H1 (cell line): ENCODE measurements around the gene C3. TPM values are rescaled to one million over a fixed set of nuclear protein-coding genes. Genes with fewer than 3 reads are reported as not detected.
"Not testable (repeated sequence)": the region's sequence is repeated elsewhere in the genome, so short reads cannot be mapped to it uniquely, and the experiment has no call there.

Experiments used
- CTCF ChIA-PET: fragments of 300-600 bp; sonication (Branson Sonifier 250); formaldehyde crosslinking; loops from one replicate; lab custom pipeline; 2021; ENCODE audit not compliant: partially characterized antibody; lab: Charles Lee
- POLR2A ChIA-PET: fragments of 300-600 bp; sonication (Branson Sonifier 250); formaldehyde crosslinking; loops from one replicate; lab custom pipeline; 2021; ENCODE audit warnings: inconsistent platforms; ENCODE audit not compliant: partially characterized antibody; lab: Charles Lee
- DNase-seq, 2 experiments: peaks; one replicate each; pipeline versions ENCODE4 v3.0.0 to v3.0.0-alpha.2; 2010 to 2022; ENCODE audit warnings: low spot score in 2 of 2, low read depth in 1 of 2, mixed read lengths in 1 of 2
- FAIRE-seq: peaks from 2 replicates; lab custom pipeline; 2011; peaks lifted over from hg19 to GRCh38; lab: Jason Lieb, UNC
- H2AFZ ChIP-seq: 2 replicates; pipeline ENCODE4 v1.8.1; 2012; ENCODE audit warnings: low read length, inconsistent platforms
- H2AK5ac ChIP-seq: 2 replicates; pipeline ENCODE4 v1.6.1; 2013; ENCODE audit warnings: low read depth, low read length
- H2BK120ac ChIP-seq: replicated peaks from 2 replicates; pipeline ENCODE3; 2013; ENCODE audit warnings: low read depth, low read length, inconsistent platforms
- H2BK12ac ChIP-seq: 2 replicates; pipeline ENCODE4 v1.6.1; 2013; ENCODE audit warnings: low read depth, low read length
- H2BK15ac ChIP-seq: 2 replicates; pipeline ENCODE4 v1.6.1; 2013; ENCODE audit warnings: low read length
- H2BK20ac ChIP-seq: 2 replicates; pipeline ENCODE4 v1.6.1; 2013; ENCODE audit warnings: low read length
- H2BK5ac ChIP-seq: 2 replicates; pipeline ENCODE4 v1.6.1; 2013; ENCODE audit warnings: low read depth, low read length
- H3K14ac ChIP-seq: 2 replicates; pipeline ENCODE4 v1.6.1; 2013; ENCODE audit warnings: inconsistent platforms; ENCODE audit not compliant: insufficient read length
- H3K18ac ChIP-seq: 2 replicates; pipeline ENCODE4 v1.6.1; 2013; ENCODE audit warnings: low read length; ENCODE audit errors: extremely low read depth
- H3K23ac ChIP-seq: 2 replicates; pipeline ENCODE4 v1.6.1; 2013; ENCODE audit warnings: inconsistent platforms; ENCODE audit not compliant: insufficient read length
- H3K23me2 ChIP-seq: 2 replicates; pipeline ENCODE4 v1.6.1; 2013; ENCODE audit warnings: low read depth, low read length
- H3K27ac ChIP-seq: 2 replicates; pipeline ENCODE4 v1.6.1; 2011; ENCODE audit warnings: low read depth, low read length, inconsistent platforms
- H3K27me3 ChIP-seq, 4 experiments: replicated peaks in 1 of 4; 1 replicate in 1 of 4; 2 replicates in 3 of 4; pipeline versions ENCODE4 v1.6.1 to v1.8.1; 2011 to 2013; ENCODE audit warnings: low read length in 3 of 4, mild to moderate bottlenecking in 3 of 4, inconsistent platforms in 2 of 4, mixed read lengths in 2 of 4, moderate library complexity in 1 of 4; ENCODE audit not compliant: control insufficient read depth in 3 of 4, insufficient read depth in 3 of 4; ENCODE audit errors: extremely low read depth in 1 of 4
- H3K36me3 ChIP-seq, 4 experiments: 2 replicates each; pipeline versions ENCODE4 v1.6.1 to v1.8.1; 2011 to 2013; ENCODE audit warnings: mild to moderate bottlenecking in 4 of 4, low read length in 3 of 4, moderate library complexity in 2 of 4, control low read depth in 1 of 4, inconsistent platforms in 1 of 4; ENCODE audit not compliant: insufficient read depth in 4 of 4, control insufficient read depth in 2 of 4
- H3K4ac ChIP-seq: replicated peaks from 2 replicates; pipeline ENCODE3; 2013; ENCODE audit warnings: low read length, low read depth, mixed read lengths, inconsistent platforms; ENCODE audit not compliant: insufficient read length
- H3K4me1 ChIP-seq, 4 experiments: replicated peaks in 1 of 4; 1 replicate in 1 of 4; 2 replicates in 3 of 4; pipeline versions ENCODE4 v1.6.1 to v1.8.1; 2011 to 2013; ENCODE audit warnings: low read length in 3 of 4, inconsistent platforms in 2 of 4, mixed read lengths in 1 of 4; ENCODE audit not compliant: insufficient read depth in 4 of 4, control insufficient read depth in 3 of 4
- H3K4me2 ChIP-seq, 2 experiments: 2 replicates each; pipeline versions ENCODE4 v1.6.1 to v1.8.1; 2011 to 2013; ENCODE audit warnings: low read depth in 2 of 2, low read length in 2 of 2, control low read depth in 1 of 2, inconsistent platforms in 1 of 2, mild to moderate bottlenecking in 1 of 2; ENCODE audit not compliant: insufficient read depth in 1 of 2
- H3K4me3 ChIP-seq, 4 experiments: fragments of 200-600, 300-600 bp in 1 of 4; sonication (generic), shearing (Covaris generic), sonication (Bioruptor Twin) in 1 of 4; 2 replicates each; pipeline versions ENCODE4 v1.5.1 to v1.8.1; 2011 to 2016; ENCODE audit warnings: low read length in 4 of 4, low read depth in 3 of 4, control low read depth in 2 of 4, inconsistent platforms in 2 of 4, mild to moderate bottlenecking in 2 of 4, mixed read lengths in 1 of 4, moderate library complexity in 1 of 4; ENCODE audit not compliant: insufficient read depth in 2 of 4; ENCODE audit errors: extremely low read depth in 1 of 4
- H3K56ac ChIP-seq: replicated peaks from 2 replicates; pipeline ENCODE3; 2013; ENCODE audit warnings: low read depth, mild to moderate bottlenecking, mixed read lengths, low read length, inconsistent platforms; ENCODE audit not compliant: insufficient read length
- H3K79me1 ChIP-seq: 2 replicates; pipeline ENCODE4 v1.6.1; 2013; ENCODE audit warnings: low read depth, low read length, control low read depth
- H3K79me2 ChIP-seq, 2 experiments: 2 replicates each; pipeline versions ENCODE4 v1.6.1 to v1.8.1; 2012 to 2013; ENCODE audit warnings: low read length in 2 of 2, mild to moderate bottlenecking in 2 of 2, inconsistent platforms in 1 of 2; ENCODE audit not compliant: insufficient read depth in 2 of 2, control insufficient read depth in 1 of 2
- H3K9ac ChIP-seq, 4 experiments: replicated peaks in 1 of 4; 1 replicate in 1 of 4; 2 replicates in 3 of 4; pipeline versions ENCODE4 v1.6.1 to v1.8.1; 2011 to 2013; ENCODE audit warnings: low read depth in 3 of 4, low read length in 3 of 4, control low read depth in 2 of 4, mild to moderate bottlenecking in 2 of 4, moderate library complexity in 2 of 4, inconsistent platforms in 1 of 4; ENCODE audit errors: extremely low read depth in 1 of 4
- H3K9me3 ChIP-seq, 2 experiments: 2 replicates each; pipeline versions ENCODE4 v1.6.1 to v1.8.1; 2012 to 2013; ENCODE audit warnings: mild to moderate bottlenecking in 2 of 2, moderate library complexity in 2 of 2, control low read depth in 1 of 2, inconsistent platforms in 1 of 2, low read depth in 1 of 2, low read length in 1 of 2, mixed read lengths in 1 of 2; ENCODE audit not compliant: insufficient read depth in 2 of 2
- H4K20me1 ChIP-seq, 2 experiments: replicated peaks in 1 of 2; 2 replicates each; pipeline versions ENCODE3 to v1.8.1; 2011 to 2013; ENCODE audit warnings: inconsistent platforms in 2 of 2, low read length in 2 of 2, mild to moderate bottlenecking in 1 of 2; ENCODE audit not compliant: insufficient read depth in 2 of 2, control insufficient read depth in 1 of 2
- H4K5ac ChIP-seq: 2 replicates; pipeline ENCODE4 v1.6.1; 2013; ENCODE audit warnings: low read length, low read depth, mixed read lengths, inconsistent platforms; ENCODE audit not compliant: insufficient read length
- H4K8ac ChIP-seq: 2 replicates; pipeline ENCODE4 v1.8.0; 2013; ENCODE audit warnings: mild to moderate bottlenecking, moderate library complexity, low read length, inconsistent platforms; ENCODE audit not compliant: insufficient read depth; ENCODE audit errors: extremely low read depth
- H4K91ac ChIP-seq: replicated peaks from 2 replicates; pipeline ENCODE3; 2013; ENCODE audit warnings: low read length, mixed read lengths, inconsistent platforms; ENCODE audit not compliant: insufficient read length
- WGBS, 2 experiments: shearing (Covaris generic) in 1 of 2; methylation state at CpG; one replicate each; pipeline versions ENCODE4 v1.1.6 to v1.1.7; 2013 to 2015; ENCODE audit warnings: low lambda C conversion rate in 2 of 2, mixed read lengths in 2 of 2, inconsistent platforms in 1 of 2, low coverage in 1 of 2, missing lambda C conversion rate in 1 of 2; ENCODE audit not compliant: insufficient replicate concordance in 2 of 2, insufficient coverage in 1 of 2, insufficient read length in 1 of 2; ENCODE audit errors: extremely low coverage in 1 of 2, missing lambda C conversion rate in 1 of 2; 5-methylcytosine and 5-hydroxymethylcytosine counted together
- polyA plus RNA-seq, 7 experiments: library from polyadenylated mRNA; depleted of rRNA in 3 of 7; stranded (reverse) in 5 of 7; unstranded in 2 of 7; fragments of >200 nt in 5 of 7; fragments of 200-250 nt in 2 of 7; gene quantifications; 1 replicate in 5 of 7; 2 replicates in 1 of 7; 4 replicates in 1 of 7; pipeline versions ENCODE4 v1.2.1 to v1.2.3, GENCODE V29; 2011 to 2013; ENCODE audit warnings: missing spikeins in 2 of 7, mixed read lengths in 2 of 7
- total RNA-seq: library from RNA; stranded (reverse); fragmentation: NEBNext Ultra II Directional; extraction: Animal tissue kit (Norgen Biotek cat#: 25700); gene quantifications from 2 replicates; pipeline ENCODE4 v1.2.1, GENCODE V29; 2021

C3 gene
- total and polyA plus RNA-seq, 2 of the 8 experiments (the other 6 are each of a cell fraction or from before 2014, with no cell fraction given) = 6.4 to 12.8 TPM

DNA sequence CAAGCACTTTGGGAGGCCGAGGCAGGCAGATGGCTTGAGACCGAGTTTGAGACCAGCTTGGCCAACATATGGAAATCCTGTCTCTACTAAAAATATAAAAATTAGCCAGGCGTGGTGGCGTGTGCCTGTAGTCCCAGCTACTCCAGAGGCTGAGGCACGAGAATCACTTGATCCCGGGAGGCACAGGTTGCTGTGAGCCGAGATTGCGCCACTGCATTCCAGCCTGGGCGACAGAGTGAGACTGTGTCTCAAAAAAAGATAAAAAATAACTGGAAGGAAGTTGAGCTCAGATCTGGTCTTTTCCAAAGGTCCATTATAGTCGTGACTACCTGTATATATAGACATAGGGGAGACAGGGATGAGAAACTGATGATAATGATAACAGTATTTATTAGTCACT is 28.1 kb upstream of the C3 start:
- Histone ChIP-seq H3K4me1 (peaks cover 0 to 12% (median 9%) of the 10 kb centered on the region in 4 experiments; a peak in 6 of 7 replicates), H3K36me3 (peaks cover 31 to 83% (median 54%) of the 10 kb centered on the region in 4 experiments)
- not testable (repeated sequence) for H3K4me3 ChIP-seq, H4K20me1 ChIP-seq, H3K56ac ChIP-seq, H3K23me2 ChIP-seq, FAIRE-seq, H2AK5ac ChIP-seq, H3K9me3 ChIP-seq, H4K8ac ChIP-seq, H3K14ac ChIP-seq, H3K18ac ChIP-seq, H3K23ac ChIP-seq, H3K79me2 ChIP-seq, H2BK5ac ChIP-seq, DNase-seq, H3K27ac ChIP-seq, H3K4ac ChIP-seq, H3K9ac ChIP-seq, H3K79me1 ChIP-seq, H2BK15ac ChIP-seq, H2BK120ac ChIP-seq, H3K27me3 ChIP-seq, H4K5ac ChIP-seq, H2BK12ac ChIP-seq, H4K91ac ChIP-seq, H2BK20ac ChIP-seq, H3K4me2 ChIP-seq, H2AFZ ChIP-seq
- CTCF ChIA-PET = interaction anchor here (1.3 kb wide), 1 partner anchor 10 kb away, joined by 4 read pairs; no protein-coding TSS in a partner anchor
- POLR2A ChIA-PET = interaction anchor here (0.6 to 8.0 kb wide), 3 partner anchors 8 to 21 kb away, joined by 3 to 110 read pairs (median 3); partner anchors contain the start of genes GPR108 and TRIP10
- WGBS, 2 experiments = 86% methylated on average over 10 of the region's 10 CpGs; no CpG with 5 or more reads in 1 of the 2 experiments
